ENCODE measurements around the gene TEX29.

The TEX29 gene

GRCh38 chr13:111322916-111323331 lies 2.5 kb downstream of the TEX29 start:
- DNase-seq, result no peak

DNA sequence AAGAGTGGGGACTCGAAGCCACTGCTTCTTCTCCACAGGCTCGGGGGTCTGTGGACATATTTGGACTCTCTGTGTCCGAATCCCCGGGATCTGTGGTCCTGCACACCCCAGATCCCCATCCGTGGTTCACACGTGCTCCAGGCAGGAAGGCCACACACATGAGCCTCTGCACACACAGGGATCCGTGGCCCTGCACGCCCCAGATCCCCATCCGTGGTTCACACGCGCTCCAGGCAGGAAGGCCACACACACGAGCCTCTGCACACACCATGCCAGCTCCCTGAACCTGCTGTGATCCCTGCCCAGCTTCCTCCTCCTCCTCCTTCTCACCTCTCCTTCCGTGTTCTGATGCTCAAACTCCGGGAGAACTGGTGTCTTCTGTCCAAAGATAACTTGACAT lies 3.1 kb downstream of the TEX29 start:
- no peak for DNase-seq

DNA sequence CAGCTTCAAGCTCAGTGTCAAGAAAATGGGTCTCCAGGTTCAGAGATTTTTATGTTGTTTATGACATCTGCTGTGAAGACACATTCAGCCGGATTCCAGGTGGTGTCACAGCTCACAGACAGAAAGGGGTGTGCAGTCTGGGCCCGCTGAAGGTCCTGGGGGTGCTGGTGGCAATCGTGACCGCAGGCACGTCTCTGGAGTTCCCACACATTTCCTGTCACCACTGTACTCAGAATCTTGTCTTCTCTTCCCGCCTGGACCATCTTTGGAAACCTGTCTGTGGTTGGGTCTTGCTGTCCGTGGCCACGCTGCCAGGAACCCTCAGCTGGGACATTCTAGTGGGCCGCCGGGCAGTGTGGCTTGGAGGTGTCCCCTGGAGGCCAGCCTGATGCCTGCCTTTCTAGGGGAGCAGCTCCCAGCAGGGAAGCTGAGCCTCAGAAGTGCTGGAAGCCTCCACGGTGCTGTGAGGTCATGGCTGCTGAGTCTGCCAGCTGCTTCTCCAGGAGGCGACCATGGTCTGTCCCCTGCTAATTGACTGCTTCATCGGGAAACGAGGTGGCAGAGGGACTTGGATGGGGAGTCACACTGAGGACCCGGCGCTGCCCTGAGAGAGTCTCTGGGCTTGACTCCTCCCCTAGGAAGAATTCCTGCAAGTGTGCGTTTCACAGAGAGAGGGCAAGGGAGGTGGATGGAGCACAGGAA lies 3.7 kb downstream of the TEX29 start:
- DNase-seq, result no peak

DNA sequence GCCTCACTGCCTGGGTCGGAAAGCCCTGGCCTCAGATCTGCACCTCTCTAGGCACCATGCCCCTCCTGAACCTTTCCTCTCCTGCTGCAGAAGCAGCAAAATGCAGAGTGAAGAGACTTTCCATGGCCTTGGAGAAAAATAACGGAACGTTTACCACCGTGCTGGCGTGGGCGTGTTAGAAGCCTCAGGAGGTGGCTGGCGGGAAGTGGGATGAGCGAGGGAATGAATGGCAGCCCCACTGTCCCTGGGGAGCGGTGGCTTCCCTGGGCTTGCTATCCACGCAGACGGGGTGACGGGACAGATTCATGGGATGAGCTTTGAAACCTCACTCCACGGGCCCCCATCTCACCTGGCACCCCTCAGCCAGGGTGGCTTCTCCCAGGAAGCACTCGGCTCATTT lies 4.3 kb downstream of the TEX29 start:
- no peak for DNase-seq

DNA sequence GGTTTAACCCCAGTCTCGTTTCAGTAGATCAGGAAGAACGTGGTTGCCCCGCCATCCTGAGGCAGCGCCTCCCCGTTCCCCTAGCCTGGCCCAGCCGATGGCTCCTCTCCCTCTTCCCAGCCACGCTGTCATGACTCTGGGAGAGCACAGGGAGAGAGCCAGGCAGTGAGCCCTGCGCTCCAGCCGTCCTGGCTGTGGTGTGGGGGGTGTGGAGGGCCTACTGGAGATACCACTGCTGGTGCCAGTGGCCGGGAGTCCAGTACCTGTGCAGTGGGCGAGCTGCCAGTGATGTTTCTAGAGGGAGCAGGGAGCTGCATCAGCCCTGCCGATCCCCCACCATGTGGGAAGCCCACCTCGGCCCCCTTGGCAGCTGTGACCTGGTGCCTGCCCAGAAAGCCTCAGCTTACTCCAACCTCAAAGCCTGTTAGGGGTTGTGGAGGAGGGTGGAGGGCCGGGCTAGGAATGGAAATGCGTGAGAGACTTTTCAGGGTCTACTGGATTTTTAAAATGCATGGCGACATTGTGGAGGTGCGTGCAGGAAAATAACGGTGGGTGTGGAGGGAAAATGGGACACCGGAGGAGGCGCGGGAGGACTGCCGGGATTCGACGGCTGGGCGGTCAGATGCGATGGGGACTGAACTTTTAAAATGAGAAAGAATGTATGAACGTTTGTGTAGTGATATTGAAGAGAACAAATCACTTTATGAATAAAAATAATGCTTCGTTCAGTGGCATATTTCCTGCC lies 4.9 kb downstream of the TEX29 start:
- no peak for DNase-seq

DNA sequence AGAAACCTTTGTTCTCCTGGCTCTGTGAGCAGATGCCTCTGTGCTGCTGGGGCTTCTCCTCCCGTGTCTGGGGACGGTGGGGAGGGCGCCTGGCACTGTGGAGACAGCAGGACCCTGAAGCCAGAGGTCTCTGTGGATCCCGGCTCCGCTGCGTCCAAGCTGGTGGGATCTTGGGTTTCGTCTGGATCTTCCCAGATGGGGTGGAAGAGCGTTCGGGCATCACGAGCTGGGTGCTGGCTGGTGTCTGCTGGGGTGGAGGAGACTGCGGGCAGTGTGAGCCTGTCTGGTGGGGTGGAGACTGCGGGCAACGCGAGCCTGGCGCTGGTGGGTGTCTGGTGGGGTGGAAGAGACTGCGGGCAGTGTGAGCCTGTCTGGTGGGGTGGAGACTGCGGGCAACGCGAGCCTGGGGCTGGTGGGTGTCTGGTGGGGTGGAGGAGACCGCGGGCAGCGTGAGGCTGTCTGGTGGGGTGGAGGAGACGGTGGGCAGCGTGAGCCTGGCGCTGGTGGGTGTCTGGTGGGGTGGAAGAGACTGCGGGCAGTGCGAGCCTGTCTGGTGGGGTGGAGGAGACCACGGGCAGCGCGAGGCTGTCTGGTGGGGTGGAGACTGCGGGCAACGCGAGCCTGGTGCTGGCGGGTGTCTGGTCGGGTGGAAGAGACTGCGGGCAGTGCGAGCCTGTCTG lies 5.6 kb downstream of the TEX29 start:
- no peak for DNase-seq

DNA sequence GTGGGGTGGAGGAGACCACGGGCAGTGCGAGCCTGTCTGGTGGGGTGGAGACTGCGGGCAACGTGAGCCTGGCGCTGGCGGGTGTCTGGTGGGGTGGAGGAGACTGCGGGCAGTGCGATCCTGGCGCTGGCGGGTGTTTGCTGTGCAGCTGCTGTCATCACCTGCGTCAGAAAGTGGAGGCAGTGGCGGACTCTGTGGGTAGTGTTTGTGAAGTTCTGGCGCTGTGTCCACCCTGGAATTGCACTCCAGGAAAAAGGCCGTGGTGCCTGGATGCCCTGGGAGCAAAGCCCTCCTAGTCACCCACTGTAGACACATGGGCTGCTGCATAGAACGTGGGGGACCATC lies 6.2 kb downstream of the TEX29 start:
- DNase-seq, result no peak

DNA sequence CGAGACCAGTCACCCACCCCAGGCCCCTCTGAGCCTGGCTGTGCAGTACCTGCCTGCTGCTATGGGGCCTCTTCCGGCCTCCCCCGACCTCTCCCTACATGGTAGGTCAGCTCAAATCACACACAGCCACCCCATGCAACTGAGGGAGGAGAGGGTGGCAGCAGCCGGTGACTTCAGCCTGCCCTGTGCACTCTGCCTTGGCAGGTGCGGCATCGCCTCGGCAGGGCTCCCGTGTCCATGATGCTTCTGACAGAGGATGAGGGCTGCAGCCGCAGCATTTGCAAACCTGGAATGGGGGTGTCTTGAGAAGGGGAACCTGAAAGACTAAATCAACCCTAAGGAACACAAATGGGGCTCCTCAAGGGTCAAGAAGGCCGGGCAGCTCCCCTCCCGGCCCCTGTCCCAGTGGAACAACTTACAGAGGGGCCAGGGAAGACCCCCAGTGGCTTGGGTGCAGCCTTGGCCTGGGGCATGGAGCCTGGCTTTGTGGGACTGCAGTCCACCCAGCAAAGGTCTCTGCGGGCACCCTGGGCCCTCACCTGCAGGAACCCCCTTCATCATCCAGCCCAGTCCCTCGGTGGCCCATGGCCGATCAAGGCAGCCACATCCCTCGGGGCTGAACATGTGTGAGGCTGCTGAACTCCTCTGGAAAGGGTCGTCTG lies 6.7 kb downstream of the TEX29 start:
- DNase-seq, result no peak

DNA sequence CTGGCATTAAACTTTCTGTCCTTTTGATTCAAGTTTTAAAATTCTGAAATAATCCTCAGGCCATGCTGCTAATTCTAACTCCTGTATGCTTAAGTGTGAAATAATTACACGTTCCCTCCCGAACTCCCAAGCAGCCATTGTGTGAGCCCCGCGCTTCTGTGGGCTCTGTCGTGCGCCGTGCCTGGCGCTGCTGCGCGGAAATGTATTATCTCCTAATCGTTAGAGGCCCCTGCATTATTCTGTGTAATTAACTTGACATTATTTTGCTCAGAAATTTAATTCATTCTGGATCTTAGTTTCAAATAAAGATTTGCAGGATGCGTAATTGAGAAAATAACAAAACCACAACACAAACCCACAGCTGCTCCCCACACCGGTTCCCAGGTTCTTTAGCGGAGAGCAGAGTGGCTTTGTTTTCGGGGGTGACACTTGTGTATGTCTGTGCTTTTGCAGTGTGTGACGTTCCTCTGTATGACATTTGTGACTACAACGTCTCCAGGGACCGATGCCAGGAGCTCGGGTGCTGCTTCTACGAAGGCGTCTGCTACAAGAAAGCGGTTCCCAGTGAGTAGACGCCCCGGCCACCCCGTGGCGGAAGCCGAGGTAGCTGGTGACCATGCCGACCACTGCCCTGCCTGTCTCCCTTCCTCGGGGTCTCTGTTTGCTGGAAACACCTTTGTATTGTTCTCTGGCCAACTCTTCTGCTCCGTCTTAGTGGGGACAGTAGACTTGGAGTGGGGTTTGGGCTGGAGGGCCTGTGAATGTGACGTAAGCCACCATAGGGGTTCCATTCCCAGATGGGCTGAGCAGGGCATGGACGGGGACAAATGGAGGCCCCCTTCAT lies 7.5 kb downstream of the TEX29 start:
- DNase-seq, result no peak

DNA sequence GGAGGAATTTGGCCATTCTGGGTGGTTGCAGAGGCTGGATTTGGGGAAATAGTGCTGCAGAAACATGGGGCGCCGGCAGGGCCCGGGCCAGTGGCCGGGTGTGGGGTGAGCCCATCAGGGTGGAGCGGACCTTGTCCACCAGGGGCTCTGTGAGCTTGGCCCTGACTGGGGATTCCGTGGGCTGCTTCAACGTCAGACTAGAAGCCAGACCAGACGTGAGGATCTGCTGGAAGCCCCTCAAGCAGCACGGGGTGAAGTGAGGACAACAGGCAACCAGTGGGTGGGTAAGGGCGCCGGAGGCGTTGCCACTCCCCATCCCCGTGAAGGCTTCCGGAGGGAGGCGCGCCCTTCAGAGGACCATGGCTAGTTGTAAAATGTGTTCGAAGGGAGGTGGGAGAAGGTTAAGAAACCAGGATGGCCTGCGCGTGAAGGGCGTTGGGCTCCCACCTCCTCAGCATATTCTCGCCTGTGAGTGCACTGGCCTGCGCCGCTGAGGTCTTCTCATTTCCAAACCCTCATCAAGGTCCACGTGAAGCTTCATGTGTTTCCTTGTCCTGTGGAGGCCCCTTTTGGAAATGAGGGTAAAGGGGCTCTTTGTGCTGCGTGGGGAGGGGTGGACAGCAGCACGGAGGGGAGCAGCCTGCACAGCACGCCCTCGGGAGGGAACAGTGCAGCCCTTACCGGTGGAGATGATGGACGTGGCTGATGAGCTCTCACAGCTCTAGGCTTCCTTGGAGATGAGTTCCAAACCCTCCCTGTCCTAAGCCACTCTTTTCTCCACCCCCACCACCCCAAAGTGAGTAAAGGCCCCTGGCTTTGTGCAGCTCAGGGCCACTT lies 8.3 kb downstream of the TEX29 start:
- DNase-seq, result no peak

DNA sequence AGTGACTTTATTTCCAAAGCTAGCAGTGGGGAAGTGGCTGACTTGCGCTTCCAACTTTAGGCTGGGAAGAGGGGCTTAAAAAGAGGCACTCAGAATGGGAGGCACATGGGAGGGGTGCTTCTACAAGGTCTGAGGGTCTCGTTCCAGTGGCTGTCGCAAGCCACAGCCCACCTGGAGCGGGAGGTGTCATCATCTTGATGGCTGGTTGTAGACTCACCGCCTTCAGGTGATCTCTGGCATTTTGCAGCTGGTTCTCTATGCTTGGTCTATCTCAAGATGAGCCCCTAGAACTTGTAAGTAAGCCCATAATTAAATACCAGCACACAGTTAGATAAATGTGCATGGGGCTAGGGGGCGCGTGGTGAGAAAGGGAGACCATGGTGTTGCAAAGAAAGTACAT lies 9.2 kb downstream of the TEX29 start:
- DNase-seq, result no peak

GRCh38 chr13:111330066-111330610 lies 9.7 kb downstream of the TEX29 start:
- DNase-seq, result no peak

DNA sequence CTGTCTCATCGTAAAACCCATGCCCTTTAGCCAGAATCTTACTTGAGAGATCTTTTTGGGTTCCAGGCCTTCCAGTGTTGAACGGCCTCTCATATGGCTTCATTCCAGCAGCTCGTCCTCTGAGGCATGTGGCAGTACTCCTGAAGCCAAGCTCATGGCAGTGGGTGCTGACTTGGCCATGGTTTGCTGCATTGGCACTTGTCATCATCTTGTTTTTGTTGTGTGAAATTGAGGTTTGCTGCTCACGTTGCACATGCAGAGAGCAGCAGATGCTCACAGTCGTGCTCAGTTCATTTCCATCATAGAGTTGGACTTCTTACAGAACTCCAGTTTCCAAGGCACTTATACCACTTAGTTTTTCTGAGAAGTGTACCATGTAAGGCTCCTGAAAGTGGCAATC lies 14.9 kb downstream of the TEX29 start:
- no peak for DNase-seq

GRCh38 chr13:111336666-111337065 lies 16.2 kb downstream of the TEX29 start:
- no peak for DNase-seq

DNA sequence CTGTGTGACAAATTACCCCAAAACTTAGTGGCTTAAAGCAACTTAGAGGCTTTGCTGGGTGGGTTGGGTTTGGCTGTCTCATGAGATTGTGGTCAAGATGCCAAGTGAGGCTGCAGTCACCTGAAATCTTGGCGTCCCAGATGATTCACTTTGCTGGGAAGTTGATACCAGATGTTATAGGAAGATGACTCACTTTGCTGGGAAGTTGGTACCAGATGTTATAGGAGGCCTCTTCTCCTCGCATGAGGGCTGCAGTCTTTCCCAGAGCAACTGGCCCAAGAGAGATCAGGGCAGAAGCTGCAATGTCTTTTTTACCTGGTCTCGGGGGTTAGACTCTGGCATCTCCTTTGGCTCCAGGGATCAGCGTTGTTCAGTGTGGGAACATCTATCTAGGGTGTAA lies 16.8 kb downstream of the TEX29 start:
- DNase-seq, result peak; percentile 87

DNA sequence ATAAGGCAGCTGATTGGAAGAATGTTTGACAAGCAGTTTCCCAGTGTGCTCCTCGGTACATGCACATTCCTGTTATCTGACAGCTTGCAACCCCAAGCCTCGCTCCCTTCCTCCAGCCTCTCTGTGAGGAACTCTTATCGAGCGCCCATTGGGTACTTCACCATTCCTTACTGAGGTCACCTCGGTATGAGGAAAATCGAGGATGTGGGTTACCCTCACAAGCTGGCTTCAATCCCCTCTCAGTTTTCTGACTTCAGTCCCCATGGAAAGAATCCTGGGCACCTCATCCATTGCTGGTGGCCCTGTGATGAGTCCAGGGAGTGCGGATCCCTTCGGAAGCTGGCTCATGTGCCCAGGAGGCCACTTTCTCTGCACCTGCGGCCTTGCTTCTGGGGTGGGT lies 17.3 kb downstream of the TEX29 start:
- no peak for DNase-seq

DNA sequence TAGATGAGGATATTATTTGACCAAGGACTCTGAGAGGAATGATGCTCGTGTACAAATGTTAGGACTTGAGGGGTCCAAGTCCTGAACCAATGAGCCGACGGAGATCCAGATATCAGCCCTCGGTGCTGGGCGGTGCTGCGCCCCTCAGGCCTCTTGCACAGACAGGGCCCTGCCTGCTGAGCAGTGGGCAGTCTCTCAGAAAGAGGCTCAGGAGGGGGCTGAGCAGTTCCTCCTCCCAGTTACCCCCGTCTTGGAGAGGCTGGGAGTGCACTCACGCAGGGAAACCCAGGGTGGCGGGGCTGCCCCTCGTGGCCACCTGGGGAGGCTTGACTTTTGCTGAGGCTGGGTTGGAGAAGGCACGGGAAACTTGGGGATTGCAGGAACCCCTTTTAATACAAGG lies 18.4 kb downstream of the TEX29 start:
- DNase-seq, result no peak

DNA sequence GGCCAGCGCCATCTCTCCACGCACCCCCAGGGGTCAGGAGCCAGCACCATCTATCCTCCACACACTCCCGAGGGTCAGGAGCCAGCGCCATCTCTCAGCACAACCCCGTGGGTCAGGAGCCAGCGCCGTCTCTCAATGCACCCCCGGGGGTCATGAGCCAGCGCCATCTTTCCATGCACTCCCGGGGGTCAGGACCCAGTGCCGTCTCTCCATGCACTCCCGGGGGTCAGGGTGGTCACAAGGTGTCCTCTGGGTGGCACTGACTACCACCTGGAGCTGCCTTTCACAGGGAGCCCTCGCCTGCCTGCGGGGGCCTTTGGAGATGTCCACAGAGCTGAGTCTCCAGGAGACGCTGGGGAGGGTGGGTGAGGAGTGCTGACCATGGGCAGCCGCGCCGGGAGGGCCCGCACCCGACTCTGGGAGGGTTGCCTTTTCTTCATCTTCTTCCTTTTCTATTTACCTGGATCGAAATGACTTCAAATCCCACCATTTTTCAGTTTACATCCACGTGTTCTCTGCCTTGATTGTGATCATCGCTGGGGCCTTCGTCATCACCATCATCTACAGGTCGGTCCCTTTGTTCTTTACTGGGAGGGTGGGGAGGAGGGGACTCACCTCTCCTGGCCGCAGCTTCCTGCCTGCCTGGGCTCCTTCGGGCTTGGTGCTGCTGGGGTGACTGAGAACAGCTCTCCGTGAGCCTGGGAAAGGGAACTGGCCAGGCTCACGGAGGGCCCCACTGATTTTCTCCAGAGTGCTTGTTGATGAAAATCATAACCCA lies 19.1 kb downstream of the TEX29 start:
- no peak for DNase-seq

GRCh38 chr13:111341886-111342285 lies 21.4 kb downstream of the TEX29 start:
- DNase-seq, result no peak

DNA sequence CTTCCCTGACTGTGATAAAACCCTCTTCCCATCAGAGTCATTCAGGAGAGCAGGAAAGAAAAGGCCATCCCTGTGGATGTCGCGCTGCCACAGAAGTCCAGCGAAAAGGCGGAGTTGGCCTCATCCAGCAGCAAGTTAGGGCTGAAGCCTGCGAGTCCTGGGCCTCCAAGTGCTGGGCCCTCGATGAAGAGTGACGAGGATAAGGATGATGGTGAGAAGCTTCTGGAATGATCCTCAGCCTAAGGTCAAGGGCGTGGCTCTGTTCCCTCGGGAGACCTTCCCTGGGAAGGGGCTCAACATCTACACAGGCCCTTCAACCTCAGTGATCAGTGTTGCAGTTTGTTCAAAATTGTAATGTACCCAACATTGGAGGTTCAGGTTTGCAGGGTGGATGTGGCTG lies 22.3 kb downstream of the TEX29 start:
- DNase-seq, result no peak
